Measurements from ENCODE around the gene CLASP2. TPM values are rescaled to one million over a fixed set of nuclear protein-coding genes. Genes with fewer than 3 reads are reported as not detected.

CLASP2 gene
- total RNA-seq, 2 experiments from 2014 or later = 63.4 to 73.1 TPM

- intact Hi-C loops (cut with DNase I, micrococcal nuclease) = no loop called here
- H3K27ac Mint-ChIP-seq = no peak overlapping the region
- H3K27ac ChIP-seq (ENCODE audit: low read depth in 1 of 2, low read length in 2 of 2) = no peak overlapping the region
- H3K36me3 Mint-ChIP-seq (ENCODE audit: low read depth) = peaks cover 95% of the 10 kb centered on the region
- peaks cover 0 to 2% of the 10 kb centered on the region in 2 experiments for H3K9me3 ChIP-seq (ENCODE audit: control insufficient read depth in 1 of 2, insufficient read depth in 1 of 2, low read length in 2 of 2)
- no peak for ATAC-seq (ENCODE audit: poor library complexity)
- no peaks in the 10 kb centered on the region for H3K27me3 Mint-ChIP-seq
- no peak for DNase-seq
- no peaks in the 10 kb centered on the region for H3K4me1 ChIP-seq (ENCODE audit: insufficient read depth, low read length)
- H3K9me3 Mint-ChIP-seq = no peaks in the 10 kb centered on the region
- H3K4me3 Mint-ChIP-seq = no peak overlapping the region
- H3K27me3 ChIP-seq (ENCODE audit: control insufficient read depth in 1 of 2, insufficient read depth in 2 of 2, low read length in 2 of 2) = no peaks in the 10 kb centered on the region
- H3K4me1 Mint-ChIP-seq (ENCODE audit: low read depth) = no peaks in the 10 kb centered on the region
- no peak for TF ChIP-seq CTCF (IDR thresholded peaks at IDR 0.05)
- ChIA-PET POLR2A (no interaction called here), CTCF (no interaction called here)
- no peak overlapping the region for H3K4me3 ChIP-seq (ENCODE audit: low read length)
- H3K36me3 ChIP-seq (ENCODE audit: insufficient read depth, low read length) = peaks cover 50% of the 10 kb centered on the region
These were observed 213.0 kb downstream of the CLASP2 start for GRCh38 chr3:33505027-33505426.

GRCh38 chr3:33496449-33496848 is 221.6 kb downstream of the CLASP2 start:
- no peaks in the 10 kb centered on the region for H3K4me1 ChIP-seq (ENCODE audit: insufficient read depth, low read length)
- no peak for TF ChIP-seq CTCF (IDR thresholded peaks at IDR 0.05)
- peaks cover 15% of the 10 kb centered on the region for H3K36me3 ChIP-seq (ENCODE audit: insufficient read depth, low read length)
- no peaks in the 10 kb centered on the region for H3K27me3 ChIP-seq (ENCODE audit: control insufficient read depth in 1 of 2, insufficient read depth in 2 of 2, low read length in 2 of 2)
- Mint-ChIP-seq H3K4me3 (no peak overlapping the region), H3K27ac (no peak overlapping the region), H3K27me3 (no peaks in the 10 kb centered on the region), H3K4me1 (ENCODE audit: low read depth) (no peaks in the 10 kb centered on the region), H3K9me3 (no peaks in the 10 kb centered on the region), H3K36me3 (ENCODE audit: low read depth) (peaks cover 48% of the 10 kb centered on the region)
- ATAC-seq (ENCODE audit: poor library complexity) (no peak), DNase-seq (no peak)
- intact Hi-C loops (cut with DNase I, micrococcal nuclease) = no loop called here
- peaks cover 0 to 4% of the 10 kb centered on the region in 2 experiments for H3K9me3 ChIP-seq (ENCODE audit: control insufficient read depth in 1 of 2, insufficient read depth in 1 of 2, low read length in 2 of 2)
- ChIA-PET POLR2A (no interaction called here), CTCF (no interaction called here)
- no peak overlapping the region for H3K27ac ChIP-seq (ENCODE audit: low read depth in 1 of 2, low read length in 2 of 2)
- H3K4me3 ChIP-seq (ENCODE audit: low read length) = no peak overlapping the region

DNA sequence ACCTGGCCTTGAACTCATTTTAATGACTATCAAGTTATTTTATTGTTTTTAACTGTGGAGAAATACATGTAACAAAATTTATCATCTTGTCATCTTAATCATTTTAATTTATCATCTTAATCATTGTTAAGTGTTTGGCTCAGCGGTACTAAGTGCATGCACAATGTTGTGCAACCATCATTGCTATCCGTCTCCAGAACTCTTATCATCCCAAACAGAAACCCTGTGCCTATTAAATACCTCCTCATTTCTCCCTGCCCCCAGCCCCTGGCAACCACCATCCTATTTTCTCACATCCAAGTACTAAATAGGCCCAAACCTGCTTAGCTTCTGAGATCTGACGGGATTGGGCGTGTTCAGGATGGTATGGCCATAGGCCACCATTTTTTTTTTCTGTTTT is 226.3 kb downstream of the CLASP2 start:
- H3K27ac ChIP-seq (ENCODE audit: low read depth in 1 of 2, low read length in 2 of 2) = no peak overlapping the region
- DNase-seq (no peak), ATAC-seq (ENCODE audit: poor library complexity) (no peak)
- POLR2A ChIA-PET = no interaction called here
- no peaks in the 10 kb centered on the region for H3K36me3 ChIP-seq (ENCODE audit: insufficient read depth, low read length)
- no peaks in the 10 kb centered on the region for H3K4me1 ChIP-seq (ENCODE audit: insufficient read depth, low read length)
- Mint-ChIP-seq H3K4me3 (no peak overlapping the region), H3K36me3 (ENCODE audit: low read depth) (peaks cover 4% of the 10 kb centered on the region), H3K4me1 (ENCODE audit: low read depth) (no peaks in the 10 kb centered on the region), H3K27me3 (no peaks in the 10 kb centered on the region), H3K9me3 (no peaks in the 10 kb centered on the region), H3K27ac (no peak overlapping the region)
- intact Hi-C loops (cut with DNase I, micrococcal nuclease) = no loop called here
- no peaks in the 10 kb centered on the region for H3K27me3 ChIP-seq (ENCODE audit: control insufficient read depth in 1 of 2, insufficient read depth in 2 of 2, low read length in 2 of 2)
- no peak overlapping the region for H3K4me3 ChIP-seq (ENCODE audit: low read length)
- CTCF ChIA-PET = no interaction called here
- H3K9me3 ChIP-seq (ENCODE audit: control insufficient read depth in 1 of 2, insufficient read depth in 1 of 2, low read length in 2 of 2) = no peaks in the 10 kb centered on the region
- no peak for TF ChIP-seq CTCF (IDR thresholded peaks at IDR 0.05)

Data from CD4-positive, alpha-beta T cell (primary cell).